Aorta (tissue), 5 donors: ENCODE data around the gene FOXL2. TPM values are rescaled to one million over a fixed set of nuclear protein-coding genes. Genes with fewer than 3 reads are reported as not detected.
A peak's percentile ranks its signal among the peaks of the same experiment; 100 is the strongest.

Experiments used
- ATAC-seq: fragments of 200-7000 bp; cut with Tn5 transposase; one replicate; pipeline ENCODE4 v1.9.1; 2022; ENCODE audit warnings: moderate library complexity; ENCODE audit not compliant: low FRiP score
- DNase-seq, 2 donors: peaks; one replicate each; pipeline ENCODE4 v3.0.0-alpha.2; 2020
- H3K27ac ChIP-seq, 2 donors: one replicate each; pipeline ENCODE4 v1.5.1; 2013; ENCODE audit warnings: low read length in 2 of 2, mild to moderate bottlenecking in 2 of 2, moderate library complexity in 2 of 2, control low read depth in 1 of 2, inconsistent platforms in 1 of 2, low read depth in 1 of 2
- H3K27me3 ChIP-seq, 2 donors: one replicate each; pipeline ENCODE4 v1.6.1; 2013; ENCODE audit warnings: control low read depth in 1 of 2, low read length in 1 of 2, mild to moderate bottlenecking in 1 of 2, moderate library complexity in 1 of 2; ENCODE audit not compliant: insufficient read depth in 2 of 2, control insufficient read depth in 1 of 2
- H3K36me3 ChIP-seq, 2 donors: one replicate each; pipeline ENCODE4 v1.6.1; 2013; ENCODE audit warnings: control low read depth in 1 of 2, low read length in 1 of 2, mild to moderate bottlenecking in 1 of 2; ENCODE audit not compliant: insufficient read depth in 2 of 2, control insufficient read depth in 1 of 2
- H3K4me1 ChIP-seq, 2 donors: one replicate each; pipeline ENCODE4 v1.6.1; 2013; ENCODE audit warnings: low read length in 2 of 2, control low read depth in 1 of 2, mild to moderate bottlenecking in 1 of 2, moderate library complexity in 1 of 2; ENCODE audit not compliant: insufficient read depth in 2 of 2, control insufficient read depth in 1 of 2
- H3K4me3 ChIP-seq, 2 donors: one replicate each; pipeline ENCODE4 v1.5.1; 2013; ENCODE audit warnings: low read length in 2 of 2, control low read depth in 1 of 2, mild to moderate bottlenecking in 1 of 2
- H3K9me3 ChIP-seq: one replicate; pipeline ENCODE4 v1.6.1; 2013; ENCODE audit warnings: mild to moderate bottlenecking, low read length; ENCODE audit not compliant: control insufficient read depth
- WGBS, 2 donors: extraction: QIAGEN DNeasy Blood & Tissue Kit; methylation state at CpG; one replicate each; pipeline ENCODE4 v1.1.7; 2013; 5-methylcytosine and 5-hydroxymethylcytosine counted together
- intact Hi-C, 2 donors: fragments of 100-400 bp; cut with DNase I; formaldehyde crosslinking; loops; one replicate each; pipeline versions ENCODE4 v1.14.2 to v1.15.0; 2022
- polyA plus RNA-seq, 2 donors: library from polyadenylated mRNA; stranded (reverse); fragments of 200-250 nt; gene quantifications; one replicate each; pipeline ENCODE4 v1.2.3, GENCODE V29; 2013
- total RNA-seq, 2 donors: library from RNA; stranded (reverse); fragmentation: NEBNext Ultra II Directional; extraction: Animal tissue kit (Norgen Biotek cat#: 25700); gene quantifications; one replicate each; pipeline ENCODE4 v1.2.1, GENCODE V29; 2021
- donor health status: healthy with polysubstance abuse.
- donor health status: Bipolar disorder and iron deficiency.
- donor health status: DM: no; HTN: no; CAD: no.
- donor health status: DM: no; HTN: no; CAD: no.
- donor health status: DM: yes; HTN: yes; CAD: no.

FOXL2 gene
- total and polyA plus RNA-seq, 4 donors: not detected

- DNase-seq: no peak
- Histone ChIP-seq H3K9me3 (no peaks in the 10 kb centered on the region), H3K27ac (no peak overlapping the region), H3K4me3 (no peak overlapping the region), H3K27me3 (peaks cover 0 to 2% of the 10 kb centered on the region in 2 donors), H3K36me3 (no peaks in the 10 kb centered on the region), H3K4me1 (no peaks in the 10 kb centered on the region)
- ATAC-seq: no peak
- intact Hi-C loops: loop anchor here in 1 of 2 donors (5.0 kb wide), 2 partner anchors 45 to 405 kb away; partner anchors contain the start of gene MRPS22
- 3 to 5% methylated on average over 29 of the region's 29 CpGs for WGBS, 2 donors
Observed at GRCh38 chr3:138937690-138938055, 9.3 kb downstream of the FOXL2 start.

DNA sequence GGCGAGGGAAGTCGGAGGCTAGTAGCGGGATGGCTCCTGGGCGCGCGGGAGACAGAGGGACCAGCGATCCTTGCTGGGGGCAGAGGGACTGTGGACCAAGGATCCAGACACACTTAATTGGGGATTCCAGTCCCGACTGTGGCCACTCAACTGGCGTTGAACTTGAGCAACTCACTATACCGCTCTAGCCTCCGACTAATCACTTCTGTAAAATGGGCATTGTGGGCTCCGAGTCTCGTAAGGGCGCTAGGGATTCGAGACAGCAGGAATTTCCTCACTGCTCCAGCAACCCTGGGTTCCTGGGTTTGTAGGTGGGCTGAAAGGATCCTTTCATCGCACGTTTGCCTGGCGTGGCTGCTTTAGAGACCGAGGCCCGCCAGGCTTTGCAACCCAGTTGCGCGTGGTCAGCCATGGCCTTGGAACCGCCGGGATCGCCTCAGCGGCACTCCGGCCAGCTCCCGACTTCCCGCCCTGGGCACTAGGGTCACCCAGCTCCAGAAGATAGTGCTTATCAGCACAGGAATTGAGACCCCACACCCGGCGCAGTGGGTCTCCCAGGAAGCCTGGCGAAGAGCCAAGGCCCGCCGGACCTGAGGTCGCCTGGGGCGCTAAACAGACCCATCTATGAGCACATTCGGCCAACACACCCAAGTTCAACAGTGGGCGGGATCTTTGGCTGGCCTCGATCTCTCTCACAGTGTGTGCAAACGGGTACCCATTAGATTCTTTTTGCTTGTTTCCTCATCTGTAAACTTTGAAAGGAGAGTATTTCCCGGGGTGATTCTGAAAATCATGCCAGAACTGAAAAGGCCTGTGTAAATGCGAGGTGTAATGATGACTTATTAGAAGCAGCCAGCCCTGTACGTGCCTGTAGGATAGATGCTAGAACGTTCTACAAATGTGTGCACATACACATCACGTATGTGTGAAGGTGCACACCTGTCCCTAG is 9.9 kb downstream of the FOXL2 start:
- no peaks in the 10 kb centered on the region for H3K9me3 ChIP-seq
- H3K36me3 ChIP-seq: no peaks in the 10 kb centered on the region
- no peaks in the 10 kb centered on the region for H3K27me3 ChIP-seq
- intact Hi-C loops: loop anchor here in 1 of 2 donors (5.0 kb wide), 2 partner anchors 45 to 405 kb away; partner anchors contain the start of gene MRPS22
- DNase-seq: peak in 1 of 2 donors; percentile 17
- no peaks in the 10 kb centered on the region for H3K4me1 ChIP-seq
- no peak overlapping the region for H3K27ac ChIP-seq
- no peak overlapping the region for H3K4me3 ChIP-seq
- 7 to 10% methylated on average over 45 of the region's 45 CpGs for WGBS, 2 donors
- peak; percentile 33 for ATAC-seq

- DNase-seq: peak; percentile 85 to 93
- no peaks in the 10 kb centered on the region for H3K9me3 ChIP-seq
- no peaks in the 10 kb centered on the region for H3K27me3 ChIP-seq
- peak; percentile 91 for ATAC-seq
- H3K27ac ChIP-seq: no peak overlapping the region
- WGBS, 2 donors: 7 to 9% methylated on average over 58 of the region's 58 CpGs
- H3K36me3 ChIP-seq: no peaks in the 10 kb centered on the region
- intact Hi-C loops: loop anchor here in 1 of 2 donors (2.0 to 5.0 kb wide), 3 partner anchors 46 to 406 kb away; partner anchors contain the start of gene MRPS22
- no peak overlapping the region for H3K4me3 ChIP-seq
- H3K4me1 ChIP-seq: no peaks in the 10 kb centered on the region
Observed at GRCh38 chr3:138935863-138936740, 10.8 kb downstream of the FOXL2 start.

DNA sequence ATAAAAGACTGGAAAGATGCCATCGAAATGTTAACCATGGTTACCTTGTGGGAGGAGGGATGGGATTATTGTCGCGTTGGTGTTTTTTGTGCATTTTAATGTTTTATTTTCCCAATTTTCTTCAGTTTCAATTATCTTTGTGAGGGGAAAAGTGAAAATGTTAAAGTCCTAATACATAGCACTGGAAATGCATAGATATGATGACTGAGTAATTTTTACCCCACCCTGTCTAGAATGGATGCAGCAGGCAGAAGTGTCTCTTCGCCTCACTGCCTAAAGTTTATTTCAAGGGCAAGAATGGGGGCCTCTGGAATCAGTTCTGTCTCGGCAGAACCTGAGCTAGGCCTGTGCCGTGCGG is 11.5 kb downstream of the FOXL2 start:
- Histone ChIP-seq H3K36me3 (no peaks in the 10 kb centered on the region), H3K27ac (no peak overlapping the region), H3K4me3 (no peak overlapping the region), H3K4me1 (no peaks in the 10 kb centered on the region), H3K9me3 (no peaks in the 10 kb centered on the region), H3K27me3 (no peaks in the 10 kb centered on the region)
- ATAC-seq (no peak), DNase-seq (no peak)
- intact Hi-C loops: loop anchor here in 1 of 2 donors (2.0 to 5.0 kb wide), 3 partner anchors 47 to 407 kb away; partner anchors contain the start of gene MRPS22
- WGBS, 2 donors: 92 to 98% methylated on average over 7 of the region's 7 CpGs

- no peaks in the 10 kb centered on the region for H3K9me3 ChIP-seq
- H3K4me3 ChIP-seq: no peak overlapping the region
- 15 to 24% methylated on average over 3 of the region's 3 CpGs for WGBS, 2 donors
- no peak overlapping the region for H3K27ac ChIP-seq
- ATAC-seq (no peak), DNase-seq (no peak)
- H3K27me3 ChIP-seq: no peaks in the 10 kb centered on the region
- no peaks in the 10 kb centered on the region for H3K4me1 ChIP-seq
- intact Hi-C loops: loop anchor here in 1 of 2 donors (2.0 kb wide), 1 partner anchor 395 kb away; no protein-coding TSS in a partner anchor
- no peaks in the 10 kb centered on the region for H3K36me3 ChIP-seq
Observed at GRCh38 chr3:138933981-138934691, 12.8 kb downstream of the FOXL2 start.

DNA sequence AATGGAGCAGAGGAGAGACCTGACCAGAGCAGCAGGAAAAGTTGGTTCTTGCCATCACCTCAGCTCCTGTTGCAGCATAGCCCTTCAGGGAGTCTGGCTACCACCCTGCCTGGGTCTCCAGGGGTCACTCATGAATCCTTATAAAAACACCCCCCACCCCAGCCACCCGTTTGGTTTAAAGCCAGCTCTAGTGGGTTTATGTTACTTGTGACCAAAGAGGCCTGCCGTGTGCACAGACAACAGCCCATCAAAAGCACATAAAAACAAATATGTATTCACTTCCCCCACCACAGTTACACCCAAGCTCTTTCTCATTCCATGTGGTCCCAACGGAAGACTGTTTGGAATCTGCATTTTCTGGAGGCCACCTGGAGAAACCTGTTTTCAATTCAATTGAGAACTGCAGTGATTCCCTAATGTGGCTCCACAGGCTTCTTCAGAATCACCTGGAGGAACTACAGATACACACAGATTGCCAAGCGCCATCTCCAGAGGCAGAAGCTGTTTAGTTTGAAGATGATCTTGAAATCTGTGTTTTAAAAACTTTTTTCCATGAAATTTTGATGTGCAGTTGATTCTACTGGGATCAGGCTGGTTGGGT is 13.8 kb downstream of the FOXL2 start:
- Histone ChIP-seq H3K36me3 (no peaks in the 10 kb centered on the region), H3K27ac (no peak overlapping the region), H3K4me1 (no peaks in the 10 kb centered on the region), H3K9me3 (no peaks in the 10 kb centered on the region), H3K27me3 (no peaks in the 10 kb centered on the region), H3K4me3 (no peak overlapping the region)
- intact Hi-C loops: no loop called here
- ATAC-seq (no peak), DNase-seq (no peak)
- WGBS, 2 donors: 84 to 90% methylated on average over 4 of the region's 4 CpGs

- ATAC-seq: no peak
Observed at GRCh38 chr3:138928727-138929372, 18.1 kb downstream of the FOXL2 start.

More at GRCh38 chr3:138928727-138929372, 18.1 kb downstream of the FOXL2 start:
- Histone ChIP-seq H3K27me3 (no peaks in the 10 kb centered on the region), H3K27ac (no peak overlapping the region), H3K36me3 (no peaks in the 10 kb centered on the region), H3K4me3 (no peak overlapping the region), H3K4me1 (no peaks in the 10 kb centered on the region), H3K9me3 (no peaks in the 10 kb centered on the region)
- 94 to 95% methylated on average over 42 of the region's 42 CpGs for WGBS, 2 donors
- DNase-seq: no peak
- intact Hi-C loops: loop anchor here in 1 of 2 donors (10.0 kb wide), 1 partner anchor 514 kb away; no protein-coding TSS in a partner anchor
